ENCODE results near the gene NOTUM.
"Not testable (repeated sequence)": the region's sequence is repeated elsewhere in the genome, so short reads cannot be mapped to it uniquely, and the experiment has no call there.

NOTUM gene

DNA sequence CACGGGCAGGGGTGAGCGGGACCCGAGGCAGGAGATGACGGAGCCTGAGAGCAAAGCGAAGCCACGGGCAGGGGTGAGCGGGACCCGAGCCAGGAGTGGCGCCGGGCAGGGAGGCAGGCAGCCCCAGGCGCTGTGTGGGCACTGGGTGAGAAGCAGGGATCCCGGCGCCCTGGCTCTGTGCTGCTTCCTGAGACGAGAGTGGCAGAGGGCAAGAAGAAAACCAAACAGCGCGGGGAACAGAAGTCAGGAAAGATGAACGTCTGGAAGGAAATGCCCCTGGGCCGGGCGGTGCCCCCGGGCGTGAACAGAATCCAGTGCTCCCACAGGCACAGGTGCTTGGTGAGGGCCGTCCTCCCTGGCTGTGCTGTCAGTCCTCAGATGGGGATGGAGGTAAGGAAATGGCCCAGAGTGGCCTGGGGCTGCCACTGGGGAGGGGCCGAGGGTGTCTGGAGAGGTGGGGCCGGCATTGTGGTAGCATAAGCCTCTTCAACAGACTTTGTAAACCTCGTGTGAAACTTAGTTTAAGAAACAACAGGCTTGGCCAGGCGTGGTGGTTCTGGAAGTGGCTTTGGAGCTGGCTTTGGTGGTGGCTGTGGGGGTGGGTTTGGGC lies 26.3 kb upstream of the NOTUM start:
- Histone ChIP-seq H3K4me1 (ENCODE audit: control insufficient read depth in 1 of 2, insufficient read depth in 1 of 2, low read depth in 1 of 2, low read length in 1 of 2) (no peaks in the 10 kb centered on the region), H3K27ac (no peak overlapping the region), H3K27me3 (no peaks in the 10 kb centered on the region), H3K36me3 (peaks cover 34% of the 10 kb centered on the region), H3K9me3 (no peaks in the 10 kb centered on the region), H3K4me3 (ENCODE audit: low read depth in 1 of 2, low read length in 1 of 2) (no peak overlapping the region)
- TF ChIP-seq, protein P1, sequence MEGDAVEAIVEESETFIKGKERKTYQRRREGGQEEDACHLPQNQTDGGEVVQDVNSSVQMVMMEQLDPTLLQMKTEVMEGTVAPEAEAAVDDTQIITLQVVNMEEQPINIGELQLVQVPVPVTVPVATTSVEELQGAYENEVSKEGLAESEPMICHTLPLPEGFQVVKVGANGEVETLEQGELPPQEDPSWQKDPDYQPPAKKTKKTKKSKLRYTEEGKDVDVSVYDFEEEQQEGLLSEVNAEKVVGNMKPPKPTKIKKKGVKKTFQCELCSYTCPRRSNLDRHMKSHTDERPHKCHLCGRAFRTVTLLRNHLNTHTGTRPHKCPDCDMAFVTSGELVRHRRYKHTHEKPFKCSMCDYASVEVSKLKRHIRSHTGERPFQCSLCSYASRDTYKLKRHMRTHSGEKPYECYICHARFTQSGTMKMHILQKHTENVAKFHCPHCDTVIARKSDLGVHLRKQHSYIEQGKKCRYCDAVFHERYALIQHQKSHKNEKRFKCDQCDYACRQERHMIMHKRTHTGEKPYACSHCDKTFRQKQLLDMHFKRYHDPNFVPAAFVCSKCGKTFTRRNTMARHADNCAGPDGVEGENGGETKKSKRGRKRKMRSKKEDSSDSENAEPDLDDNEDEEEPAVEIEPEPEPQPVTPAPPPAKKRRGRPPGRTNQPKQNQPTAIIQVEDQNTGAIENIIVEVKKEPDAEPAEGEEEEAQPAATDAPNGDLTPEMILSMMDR (IDR thresholded peaks at IDR 0.05) = no peak

DNA sequence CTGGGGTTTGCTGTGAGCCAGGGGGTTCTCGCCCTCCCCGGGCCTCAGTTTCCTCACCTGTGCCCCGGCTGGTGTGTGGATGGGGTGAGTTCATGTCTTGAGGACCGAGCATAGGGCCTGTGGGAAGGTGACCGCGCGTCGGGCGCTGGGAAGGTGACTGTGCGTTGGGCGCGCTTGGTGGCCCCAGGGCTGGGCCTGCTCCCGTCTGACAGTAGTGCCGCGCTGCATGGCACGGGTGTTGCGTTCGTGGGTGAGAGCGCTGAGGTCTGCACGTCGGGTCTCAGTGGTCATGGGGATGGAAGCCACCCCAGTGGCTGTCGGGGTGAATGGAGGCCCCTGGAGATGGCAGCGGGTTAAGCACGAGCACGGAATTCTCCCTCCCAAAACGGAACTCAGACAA lies 25.6 kb upstream of the NOTUM start:
- Histone ChIP-seq H3K27ac (no peak overlapping the region), H3K4me1 (ENCODE audit: control insufficient read depth in 1 of 2, insufficient read depth in 1 of 2, low read depth in 1 of 2, low read length in 1 of 2) (no peaks in the 10 kb centered on the region), H3K4me3 (ENCODE audit: low read depth in 1 of 2, low read length in 1 of 2) (no peak overlapping the region), H3K9me3 (no peaks in the 10 kb centered on the region), H3K27me3 (no peaks in the 10 kb centered on the region), H3K36me3 (peaks cover 34% of the 10 kb centered on the region)
- TF ChIP-seq, protein P1 (IDR thresholded peaks at IDR 0.05) = no peak

- Histone ChIP-seq H3K4me3 (ENCODE audit: low read depth in 1 of 2, low read length in 1 of 2) (no peak overlapping the region), H3K27ac (no peak overlapping the region), H3K36me3 (peaks cover 34% of the 10 kb centered on the region), H3K9me3 (no peaks in the 10 kb centered on the region), H3K4me1 (ENCODE audit: control insufficient read depth in 1 of 2, insufficient read depth in 1 of 2, low read depth in 1 of 2, low read length in 1 of 2) (peaks cover 4 to 6% of the 10 kb centered on the region in 2 experiments), H3K27me3 (no peaks in the 10 kb centered on the region)
- TF ChIP-seq, protein P1 (IDR thresholded peaks at IDR 0.05) = no peak
Measured at GRCh38 chr17:81984773-81985410, 23.9 kb upstream of the NOTUM start.

- Histone ChIP-seq H3K4me3 (ENCODE audit: low read depth in 1 of 2, low read length in 1 of 2) (no peak overlapping the region), H3K4me1 (ENCODE audit: control insufficient read depth in 1 of 2, insufficient read depth in 1 of 2, low read depth in 1 of 2, low read length in 1 of 2) (peaks cover 4 to 6% of the 10 kb centered on the region in 2 experiments), H3K36me3 (peaks cover 34% of the 10 kb centered on the region), H3K27me3 (no peaks in the 10 kb centered on the region), H3K9me3 (no peaks in the 10 kb centered on the region), H3K27ac (no peak overlapping the region)
- TF ChIP-seq, protein P1 (IDR thresholded peaks at IDR 0.05) = no peak
Measured at GRCh38 chr17:81983639-81984373, 22.8 kb upstream of the NOTUM start.

GRCh38 chr17:81983011-81983638 lies 22.1 kb upstream of the NOTUM start:
- Histone ChIP-seq H3K27ac (no peak overlapping the region), H3K9me3 (no peaks in the 10 kb centered on the region), H3K36me3 (peaks cover 34% of the 10 kb centered on the region)

DNA sequence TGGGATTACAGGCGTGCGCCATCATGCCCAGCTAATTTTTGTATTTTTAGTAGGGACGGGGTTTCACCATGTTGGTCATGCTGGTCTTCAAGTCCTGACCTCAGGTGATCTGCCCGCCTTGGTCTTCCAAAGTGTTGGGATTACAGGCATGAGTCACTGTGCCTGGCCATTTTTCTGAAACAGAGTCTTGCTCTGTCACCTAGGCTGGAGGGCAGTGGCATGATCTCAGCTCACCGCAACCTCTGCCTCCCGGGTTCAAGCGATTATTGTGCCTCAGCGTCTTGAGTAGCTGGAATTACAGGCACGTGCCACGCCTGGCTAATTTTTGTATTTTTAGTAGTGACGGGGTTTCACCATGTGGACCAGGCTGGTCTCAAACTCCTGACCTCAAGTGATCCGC lies 20.5 kb upstream of the NOTUM start:
- not testable (repeated sequence) for H3K27me3 ChIP-seq; H3K4me3 ChIP-seq (ENCODE audit: low read depth in 1 of 2, low read length in 1 of 2); H3K9me3 ChIP-seq; H3K27ac ChIP-seq
- Histone ChIP-seq H3K4me1 (ENCODE audit: control insufficient read depth in 1 of 2, insufficient read depth in 1 of 2, low read depth in 1 of 2, low read length in 1 of 2) (peaks cover 20 to 22% of the 10 kb centered on the region in 2 experiments), H3K36me3 (peaks cover 25% of the 10 kb centered on the region)

More at GRCh38 chr17:81983011-81983638, 22.1 kb upstream of the NOTUM start:
- TF ChIP-seq, protein P1 (IDR thresholded peaks at IDR 0.05) = no peak
- H3K4me3 ChIP-seq (ENCODE audit: low read depth in 1 of 2, low read length in 1 of 2) = no peak overlapping the region
- H3K4me1 ChIP-seq (ENCODE audit: control insufficient read depth in 1 of 2, insufficient read depth in 1 of 2, low read depth in 1 of 2, low read length in 1 of 2) = peaks cover 8 to 11% of the 10 kb centered on the region in 2 experiments
- H3K27me3 ChIP-seq = no peaks in the 10 kb centered on the region

Data from neutrophil (primary cell).